Heart left ventricle (tissue), 13 donors: Measurements from ENCODE around the gene CDH19.

Experiments
- CTCF ChIP-seq, 12 donors: fragments of 200-600 bp; sonication (generic) in 4 of 12; IDR thresholded peaks; one replicate each; pipeline versions ENCODE4 v1.5.0 to v1.8.0; 2018 to 2022; ENCODE audit warnings: antibody characterized with exemption in 12 of 12, mild to moderate bottlenecking in 5 of 12
- POLR2A ChIP-seq, 2 donors: fragments of 450-650 bp; IDR thresholded peaks; one replicate each; pipeline ENCODE4 v1.6.1; 2017; ENCODE audit warnings: antibody characterized with exemption in 2 of 2, mild to moderate bottlenecking in 2 of 2, moderate library complexity in 2 of 2
- donor health status: ischemic (EF 13 %, LVEDD 7.1; RV severe dilation, severe dysfunction).
- donor health status: DM: no; HTN: yes; CAD: no.
- donor health status: DM: no; HTN: no; CAD: no.
- donor health status: ischemic (EF 25% LVEDD 6.9; RV normal size, moderate dysfunction).
- donor health status: ischemic (EF 25% LVEDD 5.7; RV mildly dilated, moderate dysfunction).
- donor health status: ischemic (EF 35%, LVEDD 5.7; RV mildly dilated, moderate dysfunction).
- donor health status: nonischemic (EF 11% LVEDD 7.7; RV severe dilation, severe dysfunction).
- donor health status: DM: yes; HTN: yes; CAD: no.
- donor health status: PGD.
- donor health status: ischemic (EF 29% LVEDD 5.4; RV normal size, mild dysfunction).
- donor health status: nonischemic (EF 23%, LVEDD 6.1; RV moderate dilation, normal function).

GRCh38 chr18:66508937-66509336, 95.0 kb downstream of the CDH19 start:
- TF ChIP-seq CTCF (IDR thresholded peaks at IDR 0.05) = no peak
- no peak for TF ChIP-seq POLR2A (IDR thresholded peaks at IDR 0.05)
